GM12878 (cell line): ENCODE measurements around the gene SKP2. TPM values are rescaled to one million over a fixed set of nuclear protein-coding genes. Genes with fewer than 3 reads are reported as not detected.
A peak's percentile ranks its signal among the peaks of the same experiment; 100 is the strongest.

ENCODE experiments used
- E2F4 ChIP-seq: IDR thresholded peaks from 2 replicates; pipeline ENCODE4 v1.6.1; 2012; ENCODE audit warnings: low read depth, low read length, improper control_type of control experiment
- E4F1 ChIP-seq: fragments of 450-650 bp; IDR thresholded peaks from 2 replicates; pipeline ENCODE4 v1.6.1; 2018; ENCODE audit warnings: borderline replicate concordance, mild to moderate bottlenecking; ENCODE audit not compliant: partially characterized antibody
- EED ChIP-seq: sonication (generic); IDR thresholded peaks from 2 replicates; pipeline ENCODE4 v1.6.1; 2016; ENCODE audit warnings: antibody characterized with exemption, low read depth
- HCFC1 ChIP-seq: fragments of 150-350 bp; IDR thresholded peaks from 2 replicates; pipeline ENCODE4 v1.6.1; 2014; ENCODE audit warnings: low read length
- HDAC2 ChIP-seq: fragments of 200-600 bp; sonication (generic); IDR thresholded peaks from 2 replicates; pipeline ENCODE4 v1.6.1; 2017
- IRF5 ChIP-seq: fragments of 450-650 bp; IDR thresholded peaks from 2 replicates; pipeline ENCODE4 v1.6.1; 2017; ENCODE audit warnings: borderline replicate concordance
- KLF5 ChIP-seq: fragments of 450-650 bp; IDR thresholded peaks from 2 replicates; pipeline ENCODE4 v1.6.1; 2014; ENCODE audit warnings: mild to moderate bottlenecking; ENCODE audit not compliant: partially characterized antibody
- MEF2A ChIP-seq: IDR thresholded peaks from 2 replicates; pipeline ENCODE4 v1.6.1; 2011; ENCODE audit warnings: low read depth, mild to moderate bottlenecking, low read length, moderate library complexity; ENCODE audit not compliant: insufficient read depth
- MTA2 ChIP-seq: fragments of 450-650 bp; IDR thresholded peaks from 2 replicates; pipeline ENCODE4 v1.6.1; 2016; ENCODE audit warnings: low read depth, mild to moderate bottlenecking, moderate library complexity
- PAX5 ChIP-seq: IDR thresholded peaks from 2 replicates; pipeline ENCODE4 v1.6.1; 2011; ENCODE audit warnings: low read depth, low read length, borderline replicate concordance
- RB1 ChIP-seq: fragments of 450-650 bp; formaldehyde crosslinking; IDR thresholded peaks from 2 replicates; pipeline ENCODE4 v1.6.1; 2017; ENCODE audit warnings: mild to moderate bottlenecking, borderline replicate concordance
- SMAD1 ChIP-seq: fragments of 450-650 bp; IDR thresholded peaks from 2 replicates; pipeline ENCODE4 v1.6.1; 2018; ENCODE audit warnings: mild to moderate bottlenecking, low read depth; ENCODE audit not compliant: partially characterized antibody
- SMC3 ChIP-seq: IDR thresholded peaks from 2 replicates; pipeline ENCODE4 v1.6.1; 2011; ENCODE audit warnings: low read length, improper control_type of control experiment, borderline replicate concordance
- SREBF1 ChIP-seq: IDR thresholded peaks from 2 replicates; pipeline ENCODE4 v1.6.1; 2012; ENCODE audit warnings: mild to moderate bottlenecking, low read length
- STAT3 ChIP-seq: IDR thresholded peaks from 2 replicates; pipeline ENCODE4 v1.6.1; 2011; ENCODE audit warnings: low read depth, low read length, improper control_type of control experiment
- TCF3 ChIP-seq: IDR thresholded peaks from 2 replicates; pipeline ENCODE4 v1.6.1; 2012; ENCODE audit warnings: low read depth, mild to moderate bottlenecking, low read length, borderline replicate concordance; ENCODE audit not compliant: insufficient read depth
- YY1 ChIP-seq: IDR thresholded peaks from 2 replicates; pipeline ENCODE4 v1.6.1; 2011; ENCODE audit warnings: low read depth, mild to moderate bottlenecking, low read length
- polyA plus RNA-seq, 11 experiments: library from polyadenylated mRNA; depleted of rRNA in 4 of 11; unstranded in 6 of 11; stranded (reverse) in 5 of 11; fragments of >200 nt; fragmentation: Nextera tagmentation in 4 of 11; fragmentation: Illumina TruSeq in 1 of 11; extraction: Ambion mirVana in 4 of 11; extraction: Trizol in 1 of 11; gene quantifications; 1 replicate in 1 of 11; 2 replicates in 10 of 11; pipeline versions ENCODE4 v1.2.1 to v1.2.3, GENCODE V29; 2011 to 2016; ENCODE audit warnings: inconsistent platforms in 2 of 11, missing spikeins in 2 of 11, low read depth in 1 of 11
- total RNA-seq, 4 experiments: library from RNA; depleted of rRNA in 3 of 4; stranded (reverse); fragments of >200 nt in 3 of 4; fragmentation: Illumina TruSeq in 1 of 4; extraction: Trizol in 1 of 4; gene quantifications; 2 replicates each; pipeline versions ENCODE4 v1.2.1 to v1.2.3, GENCODE V29; 2013 to 2021
- TF ChIP-seq, protein P1 (sequence below), 3 experiments: IDR thresholded peaks in 2 of 3; conservative IDR thresholded peaks in 1 of 3; 2 replicates each; pipeline ENCODE4 v1.5.1; 2011; ENCODE audit warnings: low read depth in 3 of 3, low read length in 3 of 3, mild to moderate bottlenecking in 3 of 3, control low read depth in 2 of 3, moderate library complexity in 2 of 3, inconsistent platforms in 1 of 3, mixed read lengths in 1 of 3; ENCODE audit not compliant: control insufficient read depth in 2 of 3, insufficient read depth in 1 of 3; ENCODE audit errors: extremely low read depth in 1 of 3
- TF ChIP-seq, protein P2 (sequence below): IDR thresholded peaks from 2 replicates; pipeline ENCODE4 v1.6.1; 2011; ENCODE audit warnings: low read depth, low read length, improper control_type of control experiment, borderline replicate concordance

Gene SKP2
- total and polyA plus RNA-seq, 10 of the 15 experiments (the other 5 are each of a cell fraction or from before 2014, with no cell fraction given): 13.9 to 50.8 (median 36.9) TPM

DNA sequence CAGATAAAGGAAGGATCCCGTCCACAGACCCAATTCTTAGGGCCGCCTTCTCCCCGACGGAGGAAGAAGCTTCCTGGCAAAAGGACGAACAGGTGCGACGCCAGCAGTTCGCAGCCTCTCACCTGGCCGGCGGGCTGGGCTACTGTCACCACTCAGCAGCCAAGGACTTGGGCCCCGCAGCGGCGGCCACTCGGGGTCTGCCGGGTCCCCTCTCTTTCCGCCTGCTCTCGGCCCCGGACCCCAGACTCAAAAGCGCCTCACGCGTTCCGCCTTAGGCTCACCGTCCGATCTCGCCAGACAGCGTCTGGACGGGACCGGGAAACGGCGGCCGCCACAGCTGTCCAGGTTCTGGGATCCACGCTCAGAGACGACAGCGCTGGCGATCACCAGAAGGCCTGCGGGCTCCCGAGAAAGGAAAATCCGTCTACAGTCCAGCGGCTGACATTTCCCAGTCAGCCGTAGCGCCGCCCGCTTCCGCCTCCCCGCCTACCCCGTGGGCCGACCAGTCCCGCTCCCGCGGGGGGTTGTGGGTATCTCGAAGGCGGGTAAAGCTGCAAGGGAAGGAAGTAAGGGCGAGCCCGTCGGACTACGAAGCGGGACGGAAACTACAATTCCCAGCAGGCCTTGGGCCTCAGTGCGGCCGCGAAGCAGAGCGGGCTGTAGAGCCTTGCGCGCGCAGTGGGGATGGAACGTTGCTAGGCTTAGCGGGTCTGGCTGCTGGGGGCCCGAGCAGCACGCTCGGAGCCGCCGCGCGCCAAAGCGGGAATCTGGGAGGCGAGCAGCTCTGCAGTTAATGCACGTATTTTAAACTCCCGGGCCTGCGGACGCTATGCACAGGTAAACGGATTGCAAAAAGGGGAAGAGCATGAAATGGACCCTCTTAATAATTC is at the start of gene SKP2, which contains the start of gene LMBRD2 (continued):
- TF ChIP-seq E2F4: peak; percentile 71
- TF ChIP-seq, protein P1, sequence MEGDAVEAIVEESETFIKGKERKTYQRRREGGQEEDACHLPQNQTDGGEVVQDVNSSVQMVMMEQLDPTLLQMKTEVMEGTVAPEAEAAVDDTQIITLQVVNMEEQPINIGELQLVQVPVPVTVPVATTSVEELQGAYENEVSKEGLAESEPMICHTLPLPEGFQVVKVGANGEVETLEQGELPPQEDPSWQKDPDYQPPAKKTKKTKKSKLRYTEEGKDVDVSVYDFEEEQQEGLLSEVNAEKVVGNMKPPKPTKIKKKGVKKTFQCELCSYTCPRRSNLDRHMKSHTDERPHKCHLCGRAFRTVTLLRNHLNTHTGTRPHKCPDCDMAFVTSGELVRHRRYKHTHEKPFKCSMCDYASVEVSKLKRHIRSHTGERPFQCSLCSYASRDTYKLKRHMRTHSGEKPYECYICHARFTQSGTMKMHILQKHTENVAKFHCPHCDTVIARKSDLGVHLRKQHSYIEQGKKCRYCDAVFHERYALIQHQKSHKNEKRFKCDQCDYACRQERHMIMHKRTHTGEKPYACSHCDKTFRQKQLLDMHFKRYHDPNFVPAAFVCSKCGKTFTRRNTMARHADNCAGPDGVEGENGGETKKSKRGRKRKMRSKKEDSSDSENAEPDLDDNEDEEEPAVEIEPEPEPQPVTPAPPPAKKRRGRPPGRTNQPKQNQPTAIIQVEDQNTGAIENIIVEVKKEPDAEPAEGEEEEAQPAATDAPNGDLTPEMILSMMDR (IDR thresholded peaks at IDR 0.05 in 2 of 3, conservative IDR thresholded peaks at IDR 0.05 in 1 of 3; ENCODE audit: control insufficient read depth in 2 of 3, extremely low read depth in 1 of 3, insufficient read depth in 1 of 3, low read depth in 3 of 3, low read length in 3 of 3): no peak
- no peak for TF ChIP-seq MTA2
- no peak for TF ChIP-seq EED
- TF ChIP-seq YY1: peak; percentile 87
- no peak for TF ChIP-seq MEF2A
- no peak for TF ChIP-seq IRF5
- TF ChIP-seq, protein P2, sequence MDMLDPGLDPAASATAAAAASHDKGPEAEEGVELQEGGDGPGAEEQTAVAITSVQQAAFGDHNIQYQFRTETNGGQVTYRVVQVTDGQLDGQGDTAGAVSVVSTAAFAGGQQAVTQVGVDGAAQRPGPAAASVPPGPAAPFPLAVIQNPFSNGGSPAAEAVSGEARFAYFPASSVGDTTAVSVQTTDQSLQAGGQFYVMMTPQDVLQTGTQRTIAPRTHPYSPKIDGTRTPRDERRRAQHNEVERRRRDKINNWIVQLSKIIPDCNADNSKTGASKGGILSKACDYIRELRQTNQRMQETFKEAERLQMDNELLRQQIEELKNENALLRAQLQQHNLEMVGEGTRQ: no peak; the same call in 1 of the 2 replicates
- TF ChIP-seq RB1: peak; percentile 93
- TF ChIP-seq E4F1: peak; percentile 90
- peak; percentile 35; the same call in 1 of the 2 replicates for TF ChIP-seq PAX5
- TF ChIP-seq SMAD1: no peak
- peak; percentile 96 for TF ChIP-seq HCFC1
- no peak for TF ChIP-seq STAT3
- no peak for TF ChIP-seq KLF5
- no peak for TF ChIP-seq SMC3
- TF ChIP-seq TCF3: no peak
- TF ChIP-seq HDAC2: no peak
- peak; percentile 51; the same call in 1 of the 2 replicates for TF ChIP-seq SREBF1
